Stromal cell of bone marrow (primary cell): Measurements from ENCODE around the gene GAS2L2.
"Not testable (repeated sequence)": the region's sequence is repeated elsewhere in the genome, so short reads cannot be mapped to it uniquely, and the experiment has no call there.

Experiments
- DNase-seq: peaks from one replicate; pipeline ENCODE4 v3.0.0-alpha.2; 2012; ENCODE audit warnings: low read depth

Gene GAS2L2

DNA sequence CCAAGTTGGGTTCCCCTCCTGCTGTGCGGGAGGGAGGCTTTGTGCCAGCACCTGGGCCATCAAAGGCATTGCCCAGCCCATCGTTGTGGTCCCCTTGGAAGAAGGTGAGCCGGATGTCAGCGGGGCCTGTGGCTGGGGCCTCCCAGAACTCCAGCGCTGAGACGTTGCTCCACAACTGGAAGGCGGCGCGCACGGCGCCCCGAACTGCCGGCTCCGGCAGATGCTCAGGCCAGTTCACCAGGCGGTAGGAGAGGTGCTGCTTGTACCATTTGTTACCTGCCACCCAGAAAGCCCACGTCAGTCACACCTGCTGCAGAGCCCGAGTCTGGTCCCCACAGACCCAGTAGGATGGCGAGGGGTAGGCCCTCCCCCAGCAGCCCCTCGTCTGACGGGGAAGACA lies 20.1 kb upstream of the GAS2L2 start:
- DNase-seq = no peak

GRCh38 chr17:35769895-35770486 lies 17.0 kb upstream of the GAS2L2 start:
- no peak for DNase-seq

DNA sequence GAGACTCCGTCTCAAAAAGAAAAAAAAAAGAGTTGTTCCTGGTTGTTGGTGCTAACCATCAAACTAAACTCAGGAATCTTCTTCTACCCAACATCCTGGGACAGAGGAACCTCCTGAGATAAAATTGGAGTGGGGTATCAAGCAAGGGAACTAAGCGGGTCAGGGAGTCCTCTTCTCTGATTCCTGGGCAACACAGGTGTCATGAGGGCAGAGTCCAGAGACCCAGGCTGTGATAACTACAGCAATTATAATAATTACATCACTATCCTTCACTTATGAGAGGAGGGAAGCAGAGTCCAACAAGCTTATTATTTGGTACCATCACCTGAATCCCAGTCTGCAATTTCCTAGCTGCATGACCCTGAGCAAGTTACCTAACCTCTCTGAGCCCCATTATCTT lies 15.8 kb upstream of the GAS2L2 start:
- no peak for DNase-seq

- DNase-seq = no peak
Observed at GRCh38 chr17:35766903-35767510, 14.0 kb upstream of the GAS2L2 start.

GRCh38 chr17:35766489-35766877 lies 13.4 kb upstream of the GAS2L2 start:
- DNase-seq = no peak

GRCh38 chr17:35765756-35766488 lies 12.9 kb upstream of the GAS2L2 start:
- DNase-seq = no peak

GRCh38 chr17:35765086-35765710 lies 12.2 kb upstream of the GAS2L2 start:
- DNase-seq = no peak

GRCh38 chr17:35764123-35764991 lies 11.3 kb upstream of the GAS2L2 start:
- no peak for DNase-seq

DNA sequence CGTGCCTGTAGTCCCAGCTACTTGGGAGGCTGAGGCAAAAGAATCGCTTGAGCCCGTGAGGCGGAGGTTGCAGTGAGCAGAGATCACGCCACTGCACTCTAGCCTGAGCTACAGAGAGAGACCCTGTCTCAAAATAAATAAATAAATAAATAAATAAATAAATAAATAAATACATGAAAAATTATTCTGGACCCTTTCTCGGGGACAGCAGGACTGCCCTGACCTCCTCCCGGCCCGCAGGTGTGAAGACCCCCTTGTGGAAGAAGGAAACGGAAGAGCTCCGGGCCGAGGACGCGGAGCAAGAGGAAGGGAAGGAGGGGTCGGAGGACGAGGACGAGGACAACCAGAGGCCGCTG lies 10.7 kb upstream of the GAS2L2 start:
- no peak for DNase-seq

- DNase-seq = no peak
Observed at GRCh38 chr17:35761601-35762000, 8.6 kb upstream of the GAS2L2 start.

DNA sequence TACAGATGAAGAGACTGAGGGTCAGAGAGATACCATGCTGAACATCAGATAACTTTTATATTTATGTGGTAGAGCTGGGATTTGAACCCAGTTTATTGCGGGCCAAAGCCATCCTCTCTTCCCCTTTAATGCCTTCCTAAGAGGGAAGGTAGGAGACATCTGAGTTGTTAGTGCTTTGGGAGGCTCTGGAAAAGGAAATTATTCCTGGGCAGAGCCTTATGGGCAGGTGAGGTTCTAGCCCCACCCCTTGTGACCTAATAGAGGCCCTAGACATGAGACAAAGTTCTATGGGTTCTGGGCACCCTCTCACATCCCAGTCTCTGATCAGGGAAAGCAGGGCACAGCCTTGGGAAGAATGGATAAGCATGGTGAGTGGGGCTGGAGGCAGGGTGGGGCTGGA lies 7.5 kb upstream of the GAS2L2 start, which contains the start of gene C17orf50:
Gene C17orf50 (plus strand): TSS at position 301 of the 400 bp plus-strand sequence. CDS start 55 bp downstream, at position 356.
- no peak for DNase-seq

GRCh38 chr17:35757243-35757642 lies 4.2 kb upstream of the GAS2L2 start:
- no peak for DNase-seq

DNA sequence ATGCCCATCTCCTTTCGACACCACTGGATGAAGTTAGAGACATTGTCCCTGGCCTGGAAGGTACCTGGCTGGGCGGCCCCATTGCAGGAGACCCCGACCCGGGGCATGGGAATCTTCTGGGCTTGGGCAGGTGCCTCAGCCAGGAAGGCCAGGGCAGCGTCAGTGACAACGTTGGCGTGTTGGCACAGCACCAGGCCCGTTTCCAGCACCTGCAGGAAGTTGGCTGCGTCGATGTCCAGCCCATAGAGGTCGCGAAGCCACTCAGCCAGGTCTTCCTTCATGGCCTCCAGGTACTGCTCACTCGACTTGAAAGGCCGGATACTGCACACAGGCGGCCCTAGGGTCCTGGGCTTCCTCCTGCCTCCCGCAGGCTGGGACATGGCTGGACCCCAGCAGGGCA lies 568 bp downstream of the GAS2L2 start:
- DNase-seq = no peak

- DNase-seq = not testable (repeated sequence)
Observed at GRCh38 chr17:35751541-35751940, 1.5 kb downstream of the GAS2L2 start.

DNA sequence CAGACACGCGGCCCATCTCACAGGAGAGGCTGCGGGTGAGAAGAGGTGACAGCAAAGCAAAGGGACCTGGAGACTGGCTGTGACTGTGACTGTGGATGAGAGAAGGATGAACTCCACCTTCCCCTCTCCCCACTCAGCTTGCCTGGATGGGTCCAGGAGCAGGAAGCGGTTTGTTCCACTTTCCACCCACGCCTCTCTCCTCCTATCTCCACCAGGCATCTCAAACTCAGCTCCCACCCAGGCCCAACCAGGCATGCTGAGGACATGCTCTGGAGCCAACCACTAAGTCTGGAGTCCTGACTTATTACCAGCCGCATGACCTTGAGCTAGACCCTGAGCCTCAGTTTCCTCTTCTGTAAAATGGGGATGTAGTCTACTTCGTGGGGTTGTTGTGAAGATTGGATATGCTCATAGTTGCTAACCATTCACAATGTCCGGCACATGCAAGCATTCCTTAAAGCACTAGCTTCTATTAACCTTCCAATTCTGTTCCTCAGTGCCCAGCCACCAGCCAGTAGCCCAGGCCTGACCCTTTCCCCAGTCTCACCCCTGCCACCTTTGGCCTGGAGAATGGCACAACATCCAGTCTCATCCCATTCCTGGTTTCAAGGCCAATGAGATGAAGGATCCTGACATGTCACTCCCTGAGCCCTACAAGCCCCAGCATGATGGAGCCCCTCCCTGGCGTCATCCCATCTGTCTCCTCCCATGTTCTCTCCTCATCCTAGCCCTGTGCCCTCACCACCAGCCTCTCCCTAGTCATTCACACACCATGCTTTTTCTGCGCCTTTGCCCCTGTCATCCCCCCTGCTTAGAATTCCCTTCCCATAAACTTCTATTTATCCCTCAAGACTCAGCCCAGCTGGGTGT lies 2.3 kb downstream of the GAS2L2 start:
- DNase-seq = no peak

GRCh38 chr17:35749560-35750412 lies 3.3 kb downstream of the GAS2L2 start:
- DNase-seq = no peak

GRCh38 chr17:35748979-35749378 lies 4.1 kb downstream of the GAS2L2 start:
- DNase-seq = no peak

DNA sequence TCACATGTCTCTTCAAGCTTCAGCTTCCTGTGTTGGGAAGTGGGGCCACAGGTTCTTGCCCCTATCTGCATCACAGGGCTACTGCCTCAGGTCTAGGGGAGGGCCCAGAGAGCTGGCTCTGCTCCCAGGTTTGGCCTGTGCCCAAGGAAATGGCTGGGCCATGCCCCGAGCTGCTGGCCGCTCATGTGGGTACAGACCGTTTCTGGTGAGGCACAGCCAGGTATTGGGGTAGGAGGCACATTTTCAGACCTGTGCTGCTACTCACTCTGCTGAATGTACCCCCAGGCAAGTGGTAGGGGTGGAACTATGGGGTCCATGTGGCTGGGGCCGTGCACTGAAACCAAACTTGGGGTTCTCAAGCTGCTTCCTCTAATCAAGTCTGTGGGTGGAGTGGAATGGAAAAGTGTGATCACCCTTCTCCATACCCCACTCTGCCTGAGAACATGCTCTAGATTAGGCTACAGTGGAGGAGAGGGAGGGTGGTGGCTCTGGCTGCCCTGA lies 4.6 kb downstream of the GAS2L2 start:
- DNase-seq = no peak

DNA sequence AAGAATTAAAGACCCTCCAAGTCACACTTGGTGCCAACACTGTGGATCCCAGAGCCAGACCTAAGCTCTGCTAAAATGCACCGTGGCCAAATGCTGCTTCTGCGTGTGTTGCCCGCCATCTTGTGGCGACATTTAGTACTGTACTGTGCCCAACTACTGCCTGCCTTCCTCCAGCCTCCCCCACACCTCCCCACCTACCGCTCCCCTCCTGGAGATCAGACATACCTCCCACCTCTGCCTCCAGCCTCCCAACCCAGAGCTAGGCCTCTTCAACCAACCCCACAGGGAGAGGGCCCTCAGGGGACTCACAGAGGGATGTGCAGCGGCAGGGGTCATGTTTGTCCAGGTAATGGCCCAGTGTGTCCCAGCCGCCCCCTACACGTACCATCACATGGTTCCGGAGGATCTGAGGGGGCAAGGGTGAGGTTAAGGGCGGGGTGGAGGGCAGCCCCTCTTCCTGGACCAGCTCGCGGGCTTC lies 5.5 kb downstream of the GAS2L2 start:
- peak; percentile 56 for DNase-seq
